MV-4-11 (cell line): Measurements from ENCODE around the gene MAGI2.
"Not testable (repeated sequence)": the region's sequence is repeated elsewhere in the genome, so short reads cannot be mapped to it uniquely, and the experiment has no call there.

Experiments used
- DNase-seq: peaks from one replicate; lab custom pipeline; 2025; lab: John Stamatoyannopoulos, UW

The MAGI2 gene

DNA sequence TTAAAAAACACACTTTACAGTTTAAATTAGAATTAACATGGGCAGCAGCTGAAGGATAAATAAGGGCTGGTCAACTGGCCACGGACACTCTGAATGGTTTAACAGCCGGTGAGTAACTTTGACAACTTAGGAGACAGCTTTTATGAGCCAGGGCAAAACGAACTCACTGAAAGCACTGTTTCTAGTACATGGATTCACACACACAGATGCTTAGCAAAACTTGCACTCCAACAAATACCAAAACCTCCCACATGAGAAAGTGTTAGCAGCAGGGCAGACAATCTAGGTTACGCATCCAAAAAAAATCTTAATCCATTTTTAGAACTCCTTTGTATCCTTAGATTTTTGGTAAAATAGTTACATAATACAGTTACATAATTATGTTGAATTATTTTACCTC is 1168.5 kb downstream of the MAGI2 start:
- no peak for DNase-seq

GRCh38 chr7:78280276-78280675 is 1173.2 kb downstream of the MAGI2 start:
- no peak for DNase-seq

- no peak for DNase-seq
Measured at GRCh38 chr7:78279457-78279856, 1174.0 kb downstream of the MAGI2 start.

DNA sequence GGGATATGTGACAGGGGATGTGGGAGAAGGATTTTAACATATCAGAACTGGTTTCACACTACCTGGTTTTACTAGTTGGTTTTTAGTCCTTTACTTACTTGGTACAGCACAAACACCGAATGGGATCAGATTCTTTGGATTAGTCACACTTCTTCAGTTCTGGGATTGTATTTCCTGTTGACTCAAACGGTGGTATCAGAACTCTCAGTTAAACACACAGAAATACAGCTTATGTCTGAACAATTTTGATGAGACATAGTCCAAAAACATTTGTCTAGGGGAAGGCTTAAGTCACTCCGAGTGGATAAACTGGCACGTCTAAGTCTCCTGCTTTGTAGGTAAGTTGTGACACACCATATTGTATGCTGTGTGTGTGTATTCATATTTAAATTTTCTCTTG is 1174.4 kb downstream of the MAGI2 start:
- no peak for DNase-seq

DNA sequence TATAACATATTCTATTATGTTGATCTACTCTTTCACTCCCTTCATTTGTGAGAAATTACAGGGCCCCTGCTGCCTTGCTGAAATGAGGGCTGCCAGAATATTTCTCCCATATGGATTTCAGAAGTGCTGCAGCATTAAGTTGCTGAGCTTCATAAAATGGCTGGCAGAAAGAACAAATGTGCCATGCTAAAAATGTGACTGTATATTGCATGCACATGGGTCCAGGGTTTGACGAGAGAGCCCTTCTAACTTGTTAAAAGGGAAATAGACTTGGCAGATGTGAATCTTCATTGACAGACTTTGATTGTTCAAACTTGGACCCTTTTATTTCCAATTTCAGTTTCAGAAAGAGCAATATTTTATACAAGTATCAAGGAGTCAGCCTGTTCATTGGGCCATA is 1186.3 kb downstream of the MAGI2 start:
- DNase-seq: no peak

- DNase-seq: no peak
Measured at GRCh38 chr7:78265486-78265885, 1188.0 kb downstream of the MAGI2 start.

DNA sequence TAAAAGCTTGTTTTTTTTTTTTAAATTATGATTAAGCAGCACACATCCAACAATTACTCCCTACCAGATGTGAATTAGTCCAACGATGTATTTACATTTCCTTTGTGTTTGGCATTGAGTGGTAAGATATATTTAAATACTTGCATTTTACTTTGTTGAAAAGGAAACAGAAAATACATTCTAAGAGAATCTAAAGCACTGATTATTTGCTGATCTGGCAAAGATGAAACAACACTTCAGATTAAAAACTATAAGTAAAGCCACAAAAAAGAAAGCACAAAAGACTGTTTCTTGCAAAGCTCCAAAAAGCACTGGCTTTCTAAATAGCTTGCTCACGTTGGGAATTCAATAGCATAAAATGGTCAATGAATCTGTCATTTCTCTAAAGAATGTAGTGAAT is 1188.4 kb downstream of the MAGI2 start:
- DNase-seq: no peak

DNA sequence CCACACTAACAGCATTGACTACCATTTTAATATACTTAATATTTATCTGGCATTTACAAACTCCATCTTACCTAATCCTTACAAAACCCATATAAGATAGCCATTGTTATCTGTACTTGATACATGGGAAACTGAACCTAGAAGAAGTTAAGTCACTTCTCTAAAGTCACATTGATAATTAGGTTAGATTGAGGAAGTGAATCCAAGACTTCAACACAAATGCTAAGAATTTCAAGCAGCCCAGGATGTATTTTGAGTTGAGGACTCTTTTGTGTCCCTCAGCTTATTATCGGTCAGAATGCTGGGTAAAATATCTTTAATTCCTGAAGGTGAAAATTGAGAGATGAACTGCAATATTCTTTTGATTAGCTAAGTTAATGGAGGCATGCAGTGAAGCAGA is 1189.4 kb downstream of the MAGI2 start:
- peak; percentile 77 for DNase-seq

DNA sequence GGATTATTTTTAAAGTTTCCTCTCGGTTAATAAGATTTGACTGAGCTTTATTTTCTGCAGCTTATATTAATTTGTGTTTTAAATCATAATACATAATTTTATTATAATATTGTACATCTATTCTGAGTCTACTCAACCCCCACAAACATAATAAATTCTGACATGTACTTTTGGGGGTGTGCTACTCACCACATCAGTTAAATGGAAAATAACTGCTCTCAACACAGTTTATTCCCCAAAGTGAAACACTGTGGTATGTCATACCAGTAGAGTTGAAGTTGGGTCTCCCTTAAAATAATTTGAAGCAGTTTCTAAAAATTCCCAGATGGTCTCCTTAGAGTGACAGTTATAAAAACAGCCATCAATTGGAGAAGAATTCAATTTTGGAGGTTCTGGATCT is 1191.7 kb downstream of the MAGI2 start:
- DNase-seq: no peak

- DNase-seq: no peak
Measured at GRCh38 chr7:78261302-78261701, 1192.2 kb downstream of the MAGI2 start.

DNA sequence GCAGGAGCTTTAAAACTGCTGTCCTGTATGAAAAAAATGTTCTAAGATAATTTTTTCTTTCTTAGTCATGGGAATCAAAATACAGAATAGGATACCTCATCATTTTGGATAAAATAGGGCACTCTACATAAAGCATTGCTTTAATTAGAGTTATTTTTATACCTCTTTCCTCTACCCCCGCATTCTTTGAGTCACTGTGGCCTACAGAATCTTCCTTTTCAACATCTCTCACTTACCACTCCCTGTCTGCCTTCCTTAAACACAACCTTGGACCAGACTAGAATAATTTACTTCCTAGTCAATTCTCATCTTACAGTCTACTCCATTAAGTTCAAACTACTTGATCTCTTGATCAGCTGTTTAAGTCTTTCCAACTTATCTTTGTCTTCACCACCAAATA is 1192.6 kb downstream of the MAGI2 start:
- no peak for DNase-seq

DNA sequence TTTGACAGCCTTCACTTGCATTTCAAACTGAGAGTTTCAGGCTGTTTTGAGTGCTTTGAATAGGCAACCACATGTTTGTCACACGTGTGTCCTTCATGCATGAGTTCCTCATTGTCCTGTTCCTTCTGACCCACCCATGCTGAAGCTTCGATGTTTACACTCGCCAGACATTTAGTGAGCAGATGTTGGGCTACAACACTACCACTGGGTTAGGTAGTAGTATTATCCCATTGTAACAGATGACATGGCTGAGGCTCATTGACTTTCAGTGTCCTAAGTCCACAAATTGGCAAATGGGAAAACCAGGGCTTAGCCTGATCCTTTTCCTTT is 1198.8 kb downstream of the MAGI2 start:
- no peak for DNase-seq

GRCh38 chr7:78253850-78254725 is 1199.4 kb downstream of the MAGI2 start:
- no peak for DNase-seq

GRCh38 chr7:78248867-78249266 is 1204.6 kb downstream of the MAGI2 start:
- no peak for DNase-seq

DNA sequence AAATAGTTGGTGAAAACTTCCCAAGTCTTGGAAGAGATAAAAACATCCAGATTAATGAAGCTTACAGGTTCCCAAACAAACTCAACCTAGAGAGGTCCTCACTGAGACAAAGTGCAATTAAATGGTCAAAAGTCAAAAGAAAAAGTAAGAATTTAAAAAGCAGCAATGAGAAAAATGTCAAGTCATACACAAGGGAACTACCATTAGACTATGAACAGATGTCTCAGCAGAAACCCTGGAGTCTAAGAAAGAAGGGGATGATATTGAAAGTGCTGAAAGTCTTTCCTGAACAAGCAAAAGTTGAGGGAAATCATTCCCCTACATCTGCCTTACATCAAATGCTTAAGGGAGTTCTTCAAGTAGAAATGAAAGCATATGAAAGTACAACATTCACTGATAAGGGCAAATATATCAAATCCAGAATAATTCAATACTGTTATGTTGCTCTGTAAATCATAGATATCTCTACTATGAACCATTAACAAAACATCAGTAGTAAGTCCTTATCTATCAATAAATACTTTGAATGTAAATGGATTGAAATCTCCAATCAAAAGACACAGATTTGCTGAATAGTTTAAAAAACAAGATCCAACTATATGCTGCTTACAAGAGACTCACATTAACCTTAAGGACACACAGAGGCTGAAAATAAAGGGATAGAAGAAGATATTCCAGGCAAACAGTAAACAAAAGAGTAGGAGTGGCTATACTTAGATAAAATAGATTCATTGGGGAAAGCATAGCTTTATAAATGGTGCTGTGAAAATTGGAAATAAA is 1205.4 kb downstream of the MAGI2 start:
- no peak for DNase-seq

GRCh38 chr7:78240179-78240578 is 1213.3 kb downstream of the MAGI2 start:
- not testable (repeated sequence) for DNase-seq

DNA sequence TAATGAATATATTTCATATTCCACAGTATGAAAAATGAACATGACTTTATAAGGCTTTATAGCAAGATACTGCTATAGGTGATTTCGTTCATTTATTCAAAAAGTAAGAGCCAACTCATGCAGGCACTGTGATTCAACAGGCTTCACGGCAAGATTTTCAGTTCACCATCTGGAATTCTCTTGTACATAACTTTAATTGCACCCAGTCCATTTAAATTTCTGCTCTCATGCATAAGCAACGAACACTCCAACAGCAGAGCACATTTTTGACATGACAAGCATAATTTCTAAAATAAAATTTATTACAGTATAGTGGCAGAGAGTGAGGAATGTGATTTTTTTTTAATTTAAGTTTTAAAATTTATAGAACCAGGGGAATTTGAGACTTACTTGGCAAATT is 1218.8 kb downstream of the MAGI2 start:
- no peak for DNase-seq

GRCh38 chr7:78232806-78233205 is 1220.7 kb downstream of the MAGI2 start:
- DNase-seq: no peak

DNA sequence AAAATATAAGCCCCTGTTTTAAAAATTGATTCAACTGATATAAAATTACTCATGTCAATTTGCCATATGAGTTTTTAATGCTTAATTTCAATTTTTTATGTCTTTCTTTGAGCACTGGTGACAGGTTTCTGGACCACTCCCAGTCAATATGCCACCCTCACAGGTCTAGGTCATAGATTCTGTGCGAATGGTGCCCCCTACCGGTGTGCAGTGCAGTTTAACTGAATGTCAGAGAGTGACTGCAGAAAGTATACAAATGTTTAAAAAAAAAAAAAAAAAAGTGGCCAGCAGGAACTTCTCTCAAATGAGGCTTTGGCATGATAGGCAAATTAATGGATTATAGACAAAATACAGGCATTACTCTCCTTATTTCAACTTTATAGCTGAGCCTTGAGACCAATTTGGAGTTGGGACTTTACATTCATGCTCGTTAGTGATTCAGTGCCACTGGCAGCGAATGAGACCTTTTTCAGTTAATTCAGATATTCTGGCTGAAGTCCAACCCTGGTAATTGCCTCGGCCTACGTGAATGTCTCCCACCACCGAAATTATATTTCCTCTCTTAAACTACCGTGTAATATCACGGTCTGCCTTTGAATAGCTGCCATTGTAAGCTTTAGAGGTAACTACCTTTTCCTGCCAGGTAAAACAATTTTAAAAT is 1227.3 kb downstream of the MAGI2 start:
- DNase-seq: no peak

GRCh38 chr7:78225534-78225933 is 1227.9 kb downstream of the MAGI2 start:
- no peak for DNase-seq

DNA sequence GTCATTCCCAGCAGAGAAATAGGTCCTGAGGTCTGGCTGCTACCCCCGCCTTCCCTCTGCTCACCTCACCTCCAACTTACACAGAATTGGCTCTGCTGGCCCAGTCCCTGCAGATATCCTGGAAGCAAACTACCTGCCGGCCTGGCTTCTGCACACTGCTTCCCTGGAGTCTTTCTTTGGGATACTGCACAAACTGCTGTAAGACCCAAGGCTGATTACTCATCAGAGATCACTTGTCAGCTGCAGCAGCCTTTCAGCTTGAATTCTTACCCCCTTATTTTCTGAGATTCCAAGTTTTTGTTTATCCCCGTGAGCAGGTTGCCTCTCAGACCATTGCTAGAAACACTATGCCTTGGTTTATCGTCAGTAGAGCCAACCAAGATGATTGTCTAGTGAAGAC is 1228.5 kb downstream of the MAGI2 start:
- no peak for DNase-seq

- no peak for DNase-seq
Measured at GRCh38 chr7:78223598-78223997, 1229.9 kb downstream of the MAGI2 start.
